H1 (cell line): ENCODE data around the gene FMO4. TPM values are rescaled to one million over a fixed set of nuclear protein-coding genes. Genes with fewer than 3 reads are reported as not detected.

Source experiments
- CTCF ChIA-PET: fragments of 300-600 bp; sonication (Branson Sonifier 250); formaldehyde crosslinking; loops from one replicate; lab custom pipeline; 2021; ENCODE audit not compliant: partially characterized antibody; lab: Charles Lee
- POLR2A ChIA-PET: fragments of 300-600 bp; sonication (Branson Sonifier 250); formaldehyde crosslinking; loops from one replicate; lab custom pipeline; 2021; ENCODE audit warnings: inconsistent platforms; ENCODE audit not compliant: partially characterized antibody; lab: Charles Lee
- DNase-seq, 2 experiments: peaks; one replicate each; pipeline versions ENCODE4 v3.0.0 to v3.0.0-alpha.2; 2010 to 2022; ENCODE audit warnings: low spot score in 2 of 2, low read depth in 1 of 2, mixed read lengths in 1 of 2
- FAIRE-seq: peaks from 2 replicates; lab custom pipeline; 2011; peaks lifted over from hg19 to GRCh38; lab: Jason Lieb, UNC
- H2AFZ ChIP-seq: 2 replicates; pipeline ENCODE4 v1.8.1; 2012; ENCODE audit warnings: low read length, inconsistent platforms
- H2AK5ac ChIP-seq: 2 replicates; pipeline ENCODE4 v1.6.1; 2013; ENCODE audit warnings: low read depth, low read length
- H2BK120ac ChIP-seq: replicated peaks from 2 replicates; pipeline ENCODE3; 2013; ENCODE audit warnings: low read depth, low read length, inconsistent platforms
- H2BK12ac ChIP-seq: 2 replicates; pipeline ENCODE4 v1.6.1; 2013; ENCODE audit warnings: low read depth, low read length
- H2BK15ac ChIP-seq: 2 replicates; pipeline ENCODE4 v1.6.1; 2013; ENCODE audit warnings: low read length
- H2BK20ac ChIP-seq: 2 replicates; pipeline ENCODE4 v1.6.1; 2013; ENCODE audit warnings: low read length
- H2BK5ac ChIP-seq: 2 replicates; pipeline ENCODE4 v1.6.1; 2013; ENCODE audit warnings: low read depth, low read length
- H3K14ac ChIP-seq: 2 replicates; pipeline ENCODE4 v1.6.1; 2013; ENCODE audit warnings: inconsistent platforms; ENCODE audit not compliant: insufficient read length
- H3K18ac ChIP-seq: 2 replicates; pipeline ENCODE4 v1.6.1; 2013; ENCODE audit warnings: low read length; ENCODE audit errors: extremely low read depth
- H3K23ac ChIP-seq: 2 replicates; pipeline ENCODE4 v1.6.1; 2013; ENCODE audit warnings: inconsistent platforms; ENCODE audit not compliant: insufficient read length
- H3K23me2 ChIP-seq: 2 replicates; pipeline ENCODE4 v1.6.1; 2013; ENCODE audit warnings: low read depth, low read length
- H3K27ac ChIP-seq: 2 replicates; pipeline ENCODE4 v1.6.1; 2011; ENCODE audit warnings: low read depth, low read length, inconsistent platforms
- H3K27me3 ChIP-seq, 4 experiments: replicated peaks in 1 of 4; 1 replicate in 1 of 4; 2 replicates in 3 of 4; pipeline versions ENCODE4 v1.6.1 to v1.8.1; 2011 to 2013; ENCODE audit warnings: low read length in 3 of 4, mild to moderate bottlenecking in 3 of 4, inconsistent platforms in 2 of 4, mixed read lengths in 2 of 4, moderate library complexity in 1 of 4; ENCODE audit not compliant: control insufficient read depth in 3 of 4, insufficient read depth in 3 of 4; ENCODE audit errors: extremely low read depth in 1 of 4
- H3K36me3 ChIP-seq, 4 experiments: 2 replicates each; pipeline versions ENCODE4 v1.6.1 to v1.8.1; 2011 to 2013; ENCODE audit warnings: mild to moderate bottlenecking in 4 of 4, low read length in 3 of 4, moderate library complexity in 2 of 4, control low read depth in 1 of 4, inconsistent platforms in 1 of 4; ENCODE audit not compliant: insufficient read depth in 4 of 4, control insufficient read depth in 2 of 4
- H3K4ac ChIP-seq: replicated peaks from 2 replicates; pipeline ENCODE3; 2013; ENCODE audit warnings: low read length, low read depth, mixed read lengths, inconsistent platforms; ENCODE audit not compliant: insufficient read length
- H3K4me1 ChIP-seq, 4 experiments: replicated peaks in 1 of 4; 1 replicate in 1 of 4; 2 replicates in 3 of 4; pipeline versions ENCODE4 v1.6.1 to v1.8.1; 2011 to 2013; ENCODE audit warnings: low read length in 3 of 4, inconsistent platforms in 2 of 4, mixed read lengths in 1 of 4; ENCODE audit not compliant: insufficient read depth in 4 of 4, control insufficient read depth in 3 of 4
- H3K4me2 ChIP-seq, 2 experiments: 2 replicates each; pipeline versions ENCODE4 v1.6.1 to v1.8.1; 2011 to 2013; ENCODE audit warnings: low read depth in 2 of 2, low read length in 2 of 2, control low read depth in 1 of 2, inconsistent platforms in 1 of 2, mild to moderate bottlenecking in 1 of 2; ENCODE audit not compliant: insufficient read depth in 1 of 2
- H3K4me3 ChIP-seq, 4 experiments: fragments of 200-600, 300-600 bp in 1 of 4; sonication (generic), shearing (Covaris generic), sonication (Bioruptor Twin) in 1 of 4; 2 replicates each; pipeline versions ENCODE4 v1.5.1 to v1.8.1; 2011 to 2016; ENCODE audit warnings: low read length in 4 of 4, low read depth in 3 of 4, control low read depth in 2 of 4, inconsistent platforms in 2 of 4, mild to moderate bottlenecking in 2 of 4, mixed read lengths in 1 of 4, moderate library complexity in 1 of 4; ENCODE audit not compliant: insufficient read depth in 2 of 4; ENCODE audit errors: extremely low read depth in 1 of 4
- H3K56ac ChIP-seq: replicated peaks from 2 replicates; pipeline ENCODE3; 2013; ENCODE audit warnings: low read depth, mild to moderate bottlenecking, mixed read lengths, low read length, inconsistent platforms; ENCODE audit not compliant: insufficient read length
- H3K79me1 ChIP-seq: 2 replicates; pipeline ENCODE4 v1.6.1; 2013; ENCODE audit warnings: low read depth, low read length, control low read depth
- H3K79me2 ChIP-seq, 2 experiments: 2 replicates each; pipeline versions ENCODE4 v1.6.1 to v1.8.1; 2012 to 2013; ENCODE audit warnings: low read length in 2 of 2, mild to moderate bottlenecking in 2 of 2, inconsistent platforms in 1 of 2; ENCODE audit not compliant: insufficient read depth in 2 of 2, control insufficient read depth in 1 of 2
- H3K9ac ChIP-seq, 4 experiments: replicated peaks in 1 of 4; 1 replicate in 1 of 4; 2 replicates in 3 of 4; pipeline versions ENCODE4 v1.6.1 to v1.8.1; 2011 to 2013; ENCODE audit warnings: low read depth in 3 of 4, low read length in 3 of 4, control low read depth in 2 of 4, mild to moderate bottlenecking in 2 of 4, moderate library complexity in 2 of 4, inconsistent platforms in 1 of 4; ENCODE audit errors: extremely low read depth in 1 of 4
- H3K9me3 ChIP-seq, 2 experiments: 2 replicates each; pipeline versions ENCODE4 v1.6.1 to v1.8.1; 2012 to 2013; ENCODE audit warnings: mild to moderate bottlenecking in 2 of 2, moderate library complexity in 2 of 2, control low read depth in 1 of 2, inconsistent platforms in 1 of 2, low read depth in 1 of 2, low read length in 1 of 2, mixed read lengths in 1 of 2; ENCODE audit not compliant: insufficient read depth in 2 of 2
- H4K20me1 ChIP-seq, 2 experiments: replicated peaks in 1 of 2; 2 replicates each; pipeline versions ENCODE3 to v1.8.1; 2011 to 2013; ENCODE audit warnings: inconsistent platforms in 2 of 2, low read length in 2 of 2, mild to moderate bottlenecking in 1 of 2; ENCODE audit not compliant: insufficient read depth in 2 of 2, control insufficient read depth in 1 of 2
- H4K5ac ChIP-seq: 2 replicates; pipeline ENCODE4 v1.6.1; 2013; ENCODE audit warnings: low read length, low read depth, mixed read lengths, inconsistent platforms; ENCODE audit not compliant: insufficient read length
- H4K8ac ChIP-seq: 2 replicates; pipeline ENCODE4 v1.8.0; 2013; ENCODE audit warnings: mild to moderate bottlenecking, moderate library complexity, low read length, inconsistent platforms; ENCODE audit not compliant: insufficient read depth; ENCODE audit errors: extremely low read depth
- H4K91ac ChIP-seq: replicated peaks from 2 replicates; pipeline ENCODE3; 2013; ENCODE audit warnings: low read length, mixed read lengths, inconsistent platforms; ENCODE audit not compliant: insufficient read length
- BCL11A ChIP-seq, 2 experiments: IDR thresholded peaks; one replicate each; pipeline ENCODE4 v1.6.1; 2011; ENCODE audit warnings: low read depth in 2 of 2, low read length in 2 of 2, mild to moderate bottlenecking in 2 of 2
- CHD2 ChIP-seq: IDR thresholded peaks from 2 replicates; pipeline ENCODE4 v1.6.1; 2012; ENCODE audit warnings: low read length, improper control_type of control experiment
- E2F6 ChIP-seq: IDR thresholded peaks from 2 replicates; pipeline ENCODE4 v1.6.1; 2012; ENCODE audit warnings: inconsistent platforms
- GTF2F1 ChIP-seq: IDR thresholded peaks from 2 replicates; pipeline ENCODE4 v1.6.1; 2012; ENCODE audit warnings: low read depth, low read length, improper control_type of control experiment, borderline replicate concordance
- HDAC2 ChIP-seq, 2 experiments: fragments of 300-600 bp in 1 of 2; sonication (generic) in 1 of 2; IDR thresholded peaks; 2 replicates each; pipeline ENCODE4 v1.6.1; 2011 to 2012; ENCODE audit warnings: low read depth in 2 of 2, low read length in 2 of 2, mild to moderate bottlenecking in 2 of 2, moderate library complexity in 2 of 2, borderline replicate concordance in 1 of 2, inconsistent platforms in 1 of 2
- NANOG ChIP-seq: IDR thresholded peaks from 2 replicates; pipeline ENCODE4 v1.6.1; 2011; ENCODE audit warnings: low read length, low read depth, mild to moderate bottlenecking, inconsistent platforms; ENCODE audit not compliant: insufficient read depth, poor library complexity, severe bottlenecking
- NRF1 ChIP-seq: IDR thresholded peaks from 2 replicates; pipeline ENCODE4 v1.6.1; 2011; ENCODE audit warnings: mild to moderate bottlenecking, low read depth, low read length, improper control_type of control experiment
- POLR2A ChIP-seq, 2 experiments: IDR thresholded peaks; 1 replicate in 1 of 2; 2 replicates in 1 of 2; pipeline ENCODE4 v1.6.1; 2011; ENCODE audit warnings: low read depth in 2 of 2, low read length in 2 of 2, mild to moderate bottlenecking in 2 of 2; ENCODE audit errors: control extremely low read depth in 1 of 2
- POLR2AphosphoS5 ChIP-seq: IDR thresholded peaks from 2 replicates; pipeline ENCODE4 v1.6.1; 2011; ENCODE audit warnings: low read depth, low read length
- RBBP5 ChIP-seq: IDR thresholded peaks from 2 replicates; pipeline ENCODE4 v1.7.1; 2012; ENCODE audit warnings: low read depth, mild to moderate bottlenecking, inconsistent platforms, low read length, moderate library complexity, borderline replicate concordance
- RXRA ChIP-seq: IDR thresholded peaks from 2 replicates; pipeline ENCODE4 v1.6.1; 2011; ENCODE audit warnings: low read depth, mild to moderate bottlenecking, low read length, moderate library complexity; ENCODE audit not compliant: insufficient read depth
- SAP30 ChIP-seq: fragments of 300-600 bp; sonication (generic); IDR thresholded peaks from 2 replicates; pipeline ENCODE4 v1.7.1; 2012; ENCODE audit warnings: low read length, moderate library complexity, mild to moderate bottlenecking, inconsistent platforms; ENCODE audit not compliant: insufficient read depth, insufficient replicate concordance
- TEAD4 ChIP-seq: IDR thresholded peaks from 2 replicates; pipeline ENCODE4 v1.6.1; 2012; ENCODE audit warnings: low read depth, low read length, inconsistent platforms, mixed read lengths
- WGBS, 2 experiments: shearing (Covaris generic) in 1 of 2; methylation state at CpG; one replicate each; pipeline versions ENCODE4 v1.1.6 to v1.1.7; 2013 to 2015; ENCODE audit warnings: low lambda C conversion rate in 2 of 2, mixed read lengths in 2 of 2, inconsistent platforms in 1 of 2, low coverage in 1 of 2, missing lambda C conversion rate in 1 of 2; ENCODE audit not compliant: insufficient replicate concordance in 2 of 2, insufficient coverage in 1 of 2, insufficient read length in 1 of 2; ENCODE audit errors: extremely low coverage in 1 of 2, missing lambda C conversion rate in 1 of 2; 5-methylcytosine and 5-hydroxymethylcytosine counted together
- polyA plus RNA-seq, 7 experiments: library from polyadenylated mRNA; depleted of rRNA in 3 of 7; stranded (reverse) in 5 of 7; unstranded in 2 of 7; fragments of >200 nt in 5 of 7; fragments of 200-250 nt in 2 of 7; gene quantifications; 1 replicate in 5 of 7; 2 replicates in 1 of 7; 4 replicates in 1 of 7; pipeline versions ENCODE4 v1.2.1 to v1.2.3, GENCODE V29; 2011 to 2013; ENCODE audit warnings: missing spikeins in 2 of 7, mixed read lengths in 2 of 7
- total RNA-seq: library from RNA; stranded (reverse); fragmentation: NEBNext Ultra II Directional; extraction: Animal tissue kit (Norgen Biotek cat#: 25700); gene quantifications from 2 replicates; pipeline ENCODE4 v1.2.1, GENCODE V29; 2021
- TF ChIP-seq, protein P1 (sequence below): IDR thresholded peaks from 2 replicates; pipeline ENCODE4 v1.6.1; 2012; ENCODE audit warnings: inconsistent platforms

Gene FMO4
- total and polyA plus RNA-seq, 2 of the 8 experiments (the other 6 are each of a cell fraction or from before 2014, with no cell fraction given) = 1.5 to 2.3 TPM

DNA sequence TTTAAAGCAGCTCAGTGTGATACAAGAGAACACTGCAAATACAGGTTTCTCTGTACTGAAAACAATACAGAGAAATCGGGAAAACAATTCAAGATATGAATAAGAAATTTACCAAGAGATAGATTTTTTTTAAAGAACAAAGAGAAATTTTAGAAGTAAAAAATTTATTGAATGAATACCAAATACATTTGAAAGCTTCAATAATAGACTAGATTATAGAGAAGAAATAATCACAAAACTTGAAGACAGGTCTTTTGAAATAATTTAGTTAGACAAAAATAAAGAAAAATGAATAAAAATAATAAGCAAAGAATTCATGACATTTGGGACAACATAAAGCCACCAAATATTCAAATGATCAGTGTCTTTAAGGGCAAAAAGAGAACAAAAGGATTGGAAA, 13.6 kb upstream of the FMO4 start:
- no peaks in the 10 kb centered on the region for H3K27me3 ChIP-seq
- 91% methylated on average over 1 of the region's 1 CpG; no CpG with 5 or more reads in 1 of the 2 experiments for WGBS, 2 experiments
- H4K5ac ChIP-seq = no peak overlapping the region
- no peak overlapping the region for H4K91ac ChIP-seq
- H3K27ac ChIP-seq = no peak overlapping the region
- H3K4ac ChIP-seq = no peak overlapping the region
- FAIRE-seq = no peak
- no peaks in the 10 kb centered on the region for H3K79me1 ChIP-seq
- H4K20me1 ChIP-seq = no peaks in the 10 kb centered on the region
- no peaks in the 10 kb centered on the region for H3K79me2 ChIP-seq
- no peak overlapping the region for H4K8ac ChIP-seq
- H3K9ac ChIP-seq = no peak overlapping the region
- no peak for DNase-seq
- no peak overlapping the region for H3K4me3 ChIP-seq
- H2BK15ac ChIP-seq = no peak overlapping the region
- H3K9me3 ChIP-seq = no peaks in the 10 kb centered on the region
- no peak overlapping the region for H3K4me2 ChIP-seq
- no peaks in the 10 kb centered on the region for H3K36me3 ChIP-seq
- H3K23me2 ChIP-seq = no peaks in the 10 kb centered on the region
- no peak overlapping the region for H2BK5ac ChIP-seq
- H3K18ac ChIP-seq = no peak overlapping the region
- ChIA-PET CTCF (interaction anchor here (0.6 to 6.0 kb wide), 5 partner anchors 13 to 106 kb away, joined by 3 to 45 read pairs (median 3); partner anchors contain the start of gene FMO4), POLR2A (no interaction called here)
- H2BK12ac ChIP-seq = no peak overlapping the region
- no peak overlapping the region for H3K23ac ChIP-seq
- no peak overlapping the region for H3K14ac ChIP-seq
- no peak overlapping the region for H3K56ac ChIP-seq
- no peak overlapping the region for H2BK20ac ChIP-seq
- no peak overlapping the region for H2BK120ac ChIP-seq
- no peak overlapping the region for H2AK5ac ChIP-seq
- H2AFZ ChIP-seq = no peak overlapping the region
- peaks cover 5 to 31% (median 16%) of the 10 kb centered on the region in 4 experiments; a peak in 6 of 7 replicates for H3K4me1 ChIP-seq
- no peak for TF ChIP-seq NRF1
- TF ChIP-seq POLR2A (IDR thresholded peaks at IDR 0.05; ENCODE audit: control extremely low read depth in 1 of 2, low read depth in 2 of 2, low read length in 2 of 2) = no peak
- TF ChIP-seq TEAD4 = no peak
- TF ChIP-seq, protein P1, sequence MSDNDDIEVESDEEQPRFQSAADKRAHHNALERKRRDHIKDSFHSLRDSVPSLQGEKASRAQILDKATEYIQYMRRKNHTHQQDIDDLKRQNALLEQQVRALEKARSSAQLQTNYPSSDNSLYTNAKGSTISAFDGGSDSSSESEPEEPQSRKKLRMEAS = no peak
- TF ChIP-seq BCL11A (IDR thresholded peaks at IDR 0.05; ENCODE audit: low read depth in 2 of 2, low read length in 2 of 2) = no peak
- TF ChIP-seq POLR2AphosphoS5 = no peak
- no peak for TF ChIP-seq HDAC2 (IDR thresholded peaks at IDR 0.05; ENCODE audit: borderline replicate concordance in 1 of 2, low read depth in 2 of 2, low read length in 2 of 2)
- no peak for TF ChIP-seq E2F6
- TF ChIP-seq RXRA = no peak
- no peak for TF ChIP-seq NANOG
- no peak for TF ChIP-seq RBBP5
- TF ChIP-seq CHD2 = no peak
- no peak for TF ChIP-seq SAP30
- TF ChIP-seq GTF2F1 = no peak
